GM21515 (cell line): ENCODE data around the gene NODAL.

Experiments
- ATAC-seq: cut with Tn5 transposase; IDR thresholded peaks from one replicate; pipeline ENCODE4 v1.9.1; 2021; ENCODE audit not compliant: unreplicated experiment

The NODAL gene

DNA sequence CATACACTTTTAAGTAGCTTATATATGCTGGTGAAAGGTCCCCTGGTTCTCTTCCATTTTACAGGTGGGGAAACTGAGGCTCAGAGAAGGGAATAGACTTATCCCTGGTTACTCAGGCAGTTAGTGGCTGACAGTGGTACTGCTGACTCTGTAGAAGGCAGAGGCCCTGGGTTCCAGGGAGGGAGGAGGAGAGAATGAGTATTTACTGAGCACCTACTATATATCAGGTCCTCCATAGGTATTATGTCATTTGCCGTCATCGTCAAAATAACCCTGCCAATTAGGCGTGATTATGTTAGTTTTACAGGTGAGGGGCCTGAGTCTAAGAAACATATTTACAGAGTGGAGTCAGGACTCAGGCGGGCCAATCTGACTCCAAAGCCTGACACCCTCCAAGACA is 23.8 kb upstream of the NODAL start:
- ATAC-seq: no peak

GRCh38 chr10:70462349-70462984 is 21.0 kb upstream of the NODAL start:
- no peak for ATAC-seq

DNA sequence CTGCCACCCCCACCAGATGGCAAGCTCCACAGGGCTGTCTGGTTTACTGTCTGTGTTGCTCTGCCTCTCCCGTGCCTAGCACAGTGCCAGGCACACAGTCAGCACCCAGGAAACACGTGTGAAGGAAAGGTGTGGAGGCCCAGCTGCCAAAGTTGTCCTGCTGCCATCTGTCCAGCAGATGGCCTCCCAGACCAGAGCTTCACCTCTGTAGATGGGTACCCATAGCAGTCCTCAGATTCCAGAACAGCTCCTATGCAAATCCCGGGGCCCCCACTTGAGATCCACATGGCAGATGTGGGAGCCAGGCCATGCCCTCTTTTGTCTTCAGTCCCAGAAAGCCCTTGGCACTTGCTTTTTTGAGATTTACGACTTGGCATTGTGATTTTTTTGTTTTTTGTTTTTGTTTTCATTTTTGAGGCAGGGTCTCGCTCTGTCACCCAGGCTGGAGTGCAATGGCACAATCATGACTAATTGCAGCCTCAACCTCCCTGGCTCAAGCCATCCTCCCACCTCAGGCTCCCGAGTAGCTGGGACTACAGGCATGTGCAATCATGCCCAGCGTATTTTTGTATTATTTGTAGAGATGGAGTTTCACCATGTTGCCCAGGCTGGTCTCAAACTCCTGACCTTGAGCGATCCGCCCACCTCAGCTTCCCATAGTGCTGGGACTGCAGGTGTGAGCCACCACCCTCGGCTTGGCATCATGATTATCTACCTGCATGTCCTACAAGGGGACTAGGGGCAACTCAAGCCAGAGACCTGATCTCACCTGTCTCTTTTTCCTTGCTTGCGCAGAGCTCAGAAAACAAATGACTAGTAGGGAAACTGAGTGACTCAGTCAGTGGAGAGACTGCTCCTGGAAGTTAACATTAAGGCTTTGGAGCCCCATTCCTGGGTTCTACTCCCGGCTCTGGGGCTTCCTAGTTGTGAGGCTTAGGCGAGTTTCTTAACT is 20.2 kb upstream of the NODAL start:
- ATAC-seq: no peak

GRCh38 chr10:70459774-70460490 is 18.5 kb upstream of the NODAL start:
- no peak for ATAC-seq

DNA sequence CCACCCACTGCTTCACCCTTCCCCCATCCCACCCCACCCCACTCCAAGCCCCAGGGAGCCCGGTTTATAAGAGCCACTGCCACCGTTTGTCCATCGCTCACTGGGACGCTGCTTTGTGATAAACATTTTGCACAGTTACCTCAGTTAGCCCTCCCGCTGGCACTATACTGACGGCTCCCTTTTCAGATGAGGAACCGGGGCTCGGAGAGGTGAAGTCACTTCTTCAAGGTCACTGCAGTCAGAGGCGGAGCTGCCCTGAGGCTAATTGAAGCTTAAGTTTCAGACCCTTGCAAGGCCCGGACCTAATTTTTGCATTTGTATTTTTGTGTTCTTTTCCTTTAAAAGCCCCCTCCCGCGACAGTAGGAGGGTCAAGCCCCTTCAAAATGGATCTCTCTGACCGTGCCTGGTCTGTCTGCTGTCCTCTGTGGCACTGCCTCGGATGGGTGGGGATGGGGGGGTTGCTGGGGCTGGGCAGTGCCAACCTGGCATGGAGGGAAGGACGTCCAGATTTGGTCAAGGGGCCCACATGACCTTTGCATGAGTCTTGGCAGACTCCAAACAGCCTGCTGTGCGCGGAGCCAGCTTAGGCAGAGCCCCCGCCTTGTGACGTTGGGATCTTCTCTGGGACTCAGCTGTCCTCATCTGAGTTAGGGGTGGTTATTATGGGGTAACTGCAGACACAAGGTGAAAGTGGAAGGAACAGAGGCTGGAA is 17.7 kb upstream of the NODAL start:
- ATAC-seq: no peak

GRCh38 chr10:70458329-70459060 is 17.0 kb upstream of the NODAL start:
- ATAC-seq: no peak

- ATAC-seq: no peak
These were observed 16.4 kb upstream of the NODAL start for GRCh38 chr10:70457759-70458305.

DNA sequence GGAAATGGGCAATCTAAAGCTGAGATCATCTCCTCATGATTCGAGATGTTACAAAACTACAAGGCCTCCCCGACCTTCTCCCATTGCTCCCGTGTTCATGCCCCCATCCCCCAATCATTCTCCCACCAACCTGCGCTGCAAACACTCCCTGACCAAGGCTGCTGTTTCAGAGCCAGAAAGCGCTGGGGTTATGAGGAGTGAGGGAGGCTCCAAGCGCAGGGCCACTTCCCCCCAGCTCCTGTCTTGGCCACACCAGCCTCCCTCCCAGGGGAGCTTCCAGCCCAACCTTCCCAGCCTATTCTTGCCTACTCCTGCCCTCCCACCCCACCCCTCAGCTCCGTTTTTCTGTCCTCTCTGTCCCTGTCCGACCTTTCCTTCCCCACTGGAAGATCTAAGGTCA is 14.7 kb upstream of the NODAL start:
- ATAC-seq: no peak

- ATAC-seq: no peak
These were observed 13.7 kb upstream of the NODAL start for GRCh38 chr10:70455213-70455630.

DNA sequence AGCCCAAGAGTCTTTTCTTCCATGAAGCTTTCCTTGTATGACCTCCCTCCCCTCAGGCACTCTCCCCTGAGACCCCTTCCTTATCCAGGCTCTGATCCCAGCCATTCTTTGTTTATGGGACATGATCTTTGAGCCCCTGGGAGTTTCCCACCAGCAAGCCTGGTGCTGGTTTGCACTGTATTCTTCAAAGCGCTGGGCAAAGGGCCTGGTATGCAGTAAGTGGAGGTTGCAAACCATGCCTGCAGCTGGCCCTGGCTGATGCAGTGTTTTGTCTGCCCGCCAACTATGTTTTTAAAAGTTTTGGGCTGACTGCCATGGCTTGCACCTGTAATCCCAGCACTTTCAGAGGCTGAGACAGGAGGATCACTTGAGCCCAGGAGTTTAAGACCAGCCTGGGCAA is 6.8 kb upstream of the NODAL start:
- no peak for ATAC-seq

GRCh38 chr10:70445718-70446657 is 4.5 kb upstream of the NODAL start:
- no peak for ATAC-seq

GRCh38 chr10:70444744-70445143 is 3.3 kb upstream of the NODAL start:
- no peak for ATAC-seq

GRCh38 chr10:70442332-70442988 is 979 bp upstream of the NODAL start:
- ATAC-seq: no peak

DNA sequence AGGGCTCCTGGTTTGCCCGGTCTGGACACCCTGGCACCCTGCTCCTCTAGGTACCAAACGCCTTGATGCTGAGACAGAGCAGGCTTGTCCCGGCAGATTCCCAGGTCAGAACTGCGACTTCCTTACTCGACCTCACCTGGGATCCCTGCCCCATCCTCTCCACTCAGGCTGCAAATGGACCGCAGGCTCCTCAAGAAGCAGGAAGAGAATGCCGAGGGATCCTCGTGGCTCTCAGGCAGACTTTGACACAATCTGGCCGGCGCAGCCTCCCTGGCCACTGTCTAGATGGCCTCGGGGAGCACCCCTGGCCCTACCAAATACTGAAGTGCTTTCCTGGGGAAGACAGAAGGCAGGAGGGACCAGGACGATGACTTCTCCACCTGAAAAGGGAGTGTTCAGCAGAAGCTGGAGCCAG is 421 bp upstream of the NODAL start:
- ATAC-seq: no peak

DNA sequence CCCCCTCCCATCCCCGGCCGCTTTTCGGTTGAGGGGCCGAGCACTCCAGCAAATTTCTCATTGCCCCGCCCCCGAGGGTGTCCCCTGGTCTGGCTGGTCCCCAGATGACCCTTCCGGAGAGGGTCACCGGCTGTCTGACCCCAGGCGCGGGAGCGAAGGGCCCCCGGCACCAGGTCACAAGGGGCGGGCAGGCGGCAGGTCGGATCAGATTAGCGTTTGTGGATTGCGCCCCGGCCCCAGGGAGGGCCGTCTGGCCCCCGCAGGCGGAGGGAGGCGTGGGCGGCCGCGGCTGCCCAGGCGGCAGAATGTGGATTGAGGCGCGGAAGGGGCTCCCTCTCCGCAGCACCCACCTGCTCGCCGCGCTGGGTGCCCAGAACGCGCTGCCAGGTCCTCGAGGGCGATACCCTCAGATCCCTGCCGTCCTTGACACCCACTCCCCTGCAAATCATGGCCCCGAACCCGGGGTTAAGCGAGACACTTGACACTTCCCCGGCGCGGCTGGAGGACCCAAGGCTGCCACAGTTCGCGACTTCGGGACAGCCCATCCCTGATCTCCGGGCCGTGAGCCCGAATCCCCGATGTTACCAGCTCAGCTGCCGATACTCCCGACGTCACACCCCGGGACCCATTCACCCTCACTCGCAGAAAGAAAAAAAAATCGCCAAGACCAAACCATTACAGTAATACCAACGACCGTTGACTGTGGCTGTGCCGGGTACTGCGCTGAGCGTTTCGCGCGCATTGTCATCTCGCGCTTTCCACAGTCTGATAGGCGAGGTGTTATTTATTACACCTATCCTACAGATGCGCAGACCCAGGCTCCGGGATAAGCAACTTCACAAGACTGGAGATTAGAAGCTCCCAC is 953 bp downstream of the NODAL start:
- no peak for ATAC-seq

DNA sequence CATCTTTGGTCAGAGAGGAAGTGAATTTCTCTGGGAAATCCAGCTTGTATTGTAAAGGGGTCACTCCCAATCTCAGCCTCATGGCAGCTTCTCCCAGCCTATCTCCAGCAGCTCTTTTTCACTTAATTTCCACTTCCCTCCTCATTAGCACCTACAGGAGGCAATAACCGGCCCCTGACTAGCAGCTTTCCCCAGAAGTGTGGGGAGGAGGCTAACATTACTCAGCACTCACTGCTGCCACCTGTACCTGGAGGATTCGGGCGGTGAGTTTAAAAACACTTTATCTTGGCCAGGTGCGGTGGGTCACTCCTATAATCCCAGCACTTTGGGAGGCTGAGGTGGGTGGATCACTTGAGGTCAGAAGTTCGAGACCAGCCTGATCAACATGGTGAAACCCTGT is 3.8 kb downstream of the NODAL start:
- ATAC-seq: no peak

- no peak for ATAC-seq
These were observed 6.0 kb downstream of the NODAL start for GRCh38 chr10:70435241-70436085.
